ENCODE results near the gene AKAP12.

The AKAP12 gene

GRCh38 chr6:151279891-151280290 is 40.1 kb downstream of the AKAP12 start:
- DNase-seq (ENCODE audit: low spot score) = no peak

- no peak for DNase-seq (ENCODE audit: low spot score)
Observed at GRCh38 chr6:151280859-151281258, 41.1 kb downstream of the AKAP12 start.

GRCh38 chr6:151284012-151284411 is 44.2 kb downstream of the AKAP12 start:
- no peak for DNase-seq (ENCODE audit: low spot score)

GRCh38 chr6:151284548-151285017 is 44.8 kb downstream of the AKAP12 start:
- DNase-seq (ENCODE audit: low spot score) = no peak

GRCh38 chr6:151285122-151285521 is 45.4 kb downstream of the AKAP12 start:
- no peak for DNase-seq (ENCODE audit: low spot score)

GRCh38 chr6:151286214-151286613 is 46.4 kb downstream of the AKAP12 start:
- no peak for DNase-seq (ENCODE audit: low spot score)

GRCh38 chr6:151288712-151289398 is 49.1 kb downstream of the AKAP12 start:
- no peak for DNase-seq (ENCODE audit: low spot score)

- no peak for DNase-seq (ENCODE audit: low spot score)
Observed at GRCh38 chr6:151289399-151290007, 49.7 kb downstream of the AKAP12 start.

- peak; percentile 71 for DNase-seq (ENCODE audit: low spot score)
Observed at GRCh38 chr6:151290877-151291721, 51.3 kb downstream of the AKAP12 start.

- DNase-seq (ENCODE audit: low spot score) = no peak
Observed at GRCh38 chr6:151291722-151292059, 51.9 kb downstream of the AKAP12 start.

- no peak for DNase-seq (ENCODE audit: low spot score)
Observed at GRCh38 chr6:151292974-151293687, 53.4 kb downstream of the AKAP12 start.

- no peak for DNase-seq (ENCODE audit: low spot score)
Observed at GRCh38 chr6:151293688-151294016, 53.9 kb downstream of the AKAP12 start.

GRCh38 chr6:151294561-151295101 is 54.9 kb downstream of the AKAP12 start:
- DNase-seq (ENCODE audit: low spot score) = no peak

GRCh38 chr6:151297886-151298285 is 58.1 kb downstream of the AKAP12 start:
- DNase-seq (ENCODE audit: low spot score) = no peak

GRCh38 chr6:151299011-151299410 is 59.2 kb downstream of the AKAP12 start:
- no peak for DNase-seq (ENCODE audit: low spot score)

GRCh38 chr6:151300267-151300991 is 60.7 kb downstream of the AKAP12 start:
- DNase-seq (ENCODE audit: low spot score) = no peak

GRCh38 chr6:151301547-151301946 is 61.8 kb downstream of the AKAP12 start:
- no peak for DNase-seq (ENCODE audit: low spot score)

- DNase-seq (ENCODE audit: low spot score) = no peak
Observed at GRCh38 chr6:151303231-151303630, 63.5 kb downstream of the AKAP12 start.

GRCh38 chr6:151306269-151306783 is 66.6 kb downstream of the AKAP12 start:
- no peak for DNase-seq (ENCODE audit: low spot score)

GRCh38 chr6:151307501-151307900 is 67.7 kb downstream of the AKAP12 start:
- DNase-seq (ENCODE audit: low spot score) = no peak

- DNase-seq (ENCODE audit: low spot score) = no peak
Observed at GRCh38 chr6:151309619-151310018, 69.9 kb downstream of the AKAP12 start.

All from left forelimb (tissue), 1 donor.